Vagina (tissue), 2 donors: ENCODE measurements around the gene MAN1C1.

Experiments
- CTCF ChIP-seq, 3 experiments: fragments of 450-650 bp in 2 of 3; fragments of 200-600 bp in 1 of 3; sonication (generic) in 1 of 3; IDR thresholded peaks; one replicate each; pipeline ENCODE4 v1.5.1; 2017 to 2019; ENCODE audit warnings: antibody characterized with exemption in 3 of 3, mild to moderate bottlenecking in 2 of 3, moderate library complexity in 2 of 3
- POLR2A ChIP-seq, 2 donors: fragments of 450-650 bp; IDR thresholded peaks; one replicate each; pipeline ENCODE4 v1.6.1; 2017; ENCODE audit warnings: antibody characterized with exemption in 2 of 2, mild to moderate bottlenecking in 2 of 2, moderate library complexity in 2 of 2
- POLR2AphosphoS5 ChIP-seq, 2 donors: sonication (generic); formaldehyde crosslinking; IDR thresholded peaks; one replicate each; pipeline ENCODE4 v1.9.0; 2017; ENCODE audit warnings: antibody characterized with exemption in 2 of 2, mild to moderate bottlenecking in 2 of 2, low read depth in 1 of 2; ENCODE audit not compliant: insufficient read depth in 1 of 2

GRCh38 chr1:25620701-25621350 is 4.2 kb downstream of the MAN1C1 start:
- TF ChIP-seq CTCF (IDR thresholded peaks at IDR 0.05) (no peak), POLR2A (IDR thresholded peaks at IDR 0.05) (no peak), POLR2AphosphoS5 (IDR thresholded peaks at IDR 0.05; ENCODE audit: insufficient read depth in 1 of 2, low read depth in 1 of 2) (no peak)
